BJ (cell line): ENCODE data around the gene LRP8. TPM values are rescaled to one million over a fixed set of nuclear protein-coding genes. Genes with fewer than 3 reads are reported as not detected.

ENCODE experiments used
- CTCF ChIA-PET: fragments of 350-600 bp; formaldehyde crosslinking; extraction: SDS; loops from one replicate; lab custom pipeline; 2021; ENCODE audit warnings: antibody characterized with exemption, inconsistent platforms; lab: Yijun Ruan, JAX
- POLR2A ChIA-PET: fragments of 300-600 bp; sonication (Branson Sonifier 250); formaldehyde crosslinking; extraction: SDS; loops from one replicate; lab custom pipeline; 2021; ENCODE audit warnings: antibody characterized with exemption; lab: Charles Lee
- DNase-seq: peaks from one replicate; pipeline ENCODE4 v3.0.0-alpha.2; 2011; ENCODE audit warnings: low read depth
- H3K27me3 ChIP-seq: 2 replicates; pipeline ENCODE4 v1.6.0; 2011; ENCODE audit warnings: low read length; ENCODE audit not compliant: control insufficient read depth, insufficient read depth
- H3K36me3 ChIP-seq: 2 replicates; pipeline ENCODE4 v1.5.1; 2011; ENCODE audit warnings: low read length; ENCODE audit not compliant: control insufficient read depth, insufficient read depth
- H3K4me3 ChIP-seq: 2 replicates; pipeline ENCODE4 v1.5.1; 2011; ENCODE audit warnings: low read depth, mild to moderate bottlenecking, control low read depth, low read length
- CTCF ChIP-seq: IDR thresholded peaks from 2 replicates; pipeline ENCODE4 v1.5.1; 2011; ENCODE audit warnings: low read depth, mild to moderate bottlenecking, control low read depth, inconsistent platforms, low read length, moderate library complexity; ENCODE audit not compliant: insufficient read depth
- polyA plus RNA-seq: library from polyadenylated mRNA; depleted of rRNA; stranded (reverse); fragments of >200 nt; gene quantifications from 2 replicates; pipeline ENCODE4 v1.2.3, GENCODE V29; 2011

LRP8 gene
- polyA plus RNA-seq, 1 experiment: 18.2 TPM

GRCh38 chr1:53359934-53360276 is 32.0 kb upstream of the LRP8 start:
- CTCF ChIA-PET: no interaction called here
- Histone ChIP-seq H3K4me3 (no peak overlapping the region), H3K27me3 (peaks cover 13% of the 10 kb centered on the region), H3K36me3 (no peaks in the 10 kb centered on the region)
- DNase-seq: no peak
- no peak for TF ChIP-seq CTCF
- POLR2A ChIA-PET: no interaction called here

- DNase-seq: no peak
- Histone ChIP-seq H3K27me3 (peaks cover 12% of the 10 kb centered on the region), H3K4me3 (no peak overlapping the region), H3K36me3 (no peaks in the 10 kb centered on the region)
- CTCF ChIA-PET: no interaction called here
- no peak for TF ChIP-seq CTCF
- POLR2A ChIA-PET: interaction anchor here (0.6 kb wide), 1 partner anchor 8 kb away, joined by 3 read pairs; no protein-coding TSS in a partner anchor
These were observed 31.5 kb upstream of the LRP8 start for GRCh38 chr1:53359225-53359933.

DNA sequence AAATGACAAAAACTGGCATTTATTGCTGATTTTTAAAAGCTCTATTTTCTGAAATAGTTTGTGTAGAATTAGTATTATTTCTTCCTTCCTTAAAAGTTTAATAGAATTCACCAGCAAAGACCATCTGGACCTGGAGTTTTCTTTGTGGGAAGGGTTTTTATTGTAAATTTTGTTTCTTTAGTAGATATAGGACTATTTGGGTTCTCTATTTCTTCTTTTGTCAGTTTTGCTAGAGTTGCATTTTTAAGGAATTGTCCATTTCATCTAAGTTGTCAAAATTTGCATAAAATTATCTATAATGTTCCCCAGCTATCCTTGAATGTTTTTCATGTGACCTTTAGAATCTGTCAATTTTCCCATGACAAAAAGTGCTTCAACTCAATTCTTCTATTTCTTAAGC is 28.8 kb upstream of the LRP8 start:
- DNase-seq: no peak
- TF ChIP-seq CTCF: no peak
- POLR2A ChIA-PET: no interaction called here
- CTCF ChIA-PET: no interaction called here
- Histone ChIP-seq H3K36me3 (no peaks in the 10 kb centered on the region), H3K27me3 (peaks cover 6% of the 10 kb centered on the region), H3K4me3 (no peak overlapping the region)

DNA sequence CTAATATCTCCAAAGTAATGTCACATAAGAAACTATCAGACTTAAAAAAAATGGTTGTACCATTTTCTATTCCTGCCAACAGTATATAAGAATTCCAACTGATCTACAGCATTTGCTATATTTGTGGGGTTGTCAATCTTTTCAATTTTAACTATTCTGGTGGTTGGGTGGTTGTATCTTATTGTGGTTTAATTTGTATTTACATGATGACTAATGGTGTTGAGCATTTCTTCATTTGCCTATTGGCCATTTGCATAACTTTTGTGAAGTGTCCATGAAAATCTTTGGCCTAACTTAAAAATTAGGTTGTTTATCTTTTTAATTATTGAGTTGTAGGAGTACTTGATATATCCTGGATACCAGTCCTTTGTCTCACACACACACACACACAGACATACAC is 26.2 kb upstream of the LRP8 start:
- DNase-seq: no peak
- Histone ChIP-seq H3K36me3 (no peaks in the 10 kb centered on the region), H3K4me3 (no peak overlapping the region), H3K27me3 (no peaks in the 10 kb centered on the region)
- CTCF ChIA-PET: no interaction called here
- TF ChIP-seq CTCF: no peak
- POLR2A ChIA-PET: no interaction called here

DNA sequence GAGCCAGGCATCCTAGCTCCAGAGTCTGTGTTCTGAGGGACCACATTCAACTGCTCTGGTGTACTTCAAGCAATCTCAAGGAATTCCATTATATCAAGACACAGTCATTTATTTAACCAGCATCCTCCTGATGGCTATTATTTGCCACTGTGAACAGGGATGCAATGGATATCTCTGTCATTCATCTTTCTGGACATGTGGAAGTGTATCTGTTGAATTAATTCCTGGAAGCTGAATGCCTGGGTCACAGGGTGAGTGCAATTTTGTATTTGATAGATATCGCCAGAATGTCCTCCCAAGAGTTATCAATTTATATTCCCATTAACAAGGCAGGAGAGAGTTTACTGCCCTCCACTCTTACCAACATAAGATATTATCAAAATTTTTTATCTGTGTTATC is 24.7 kb upstream of the LRP8 start:
- H3K36me3 ChIP-seq: no peaks in the 10 kb centered on the region
- TF ChIP-seq CTCF: no peak
- POLR2A ChIA-PET: no interaction called here
- H3K27me3 ChIP-seq: no peaks in the 10 kb centered on the region
- CTCF ChIA-PET: interaction anchor here (0.6 kb wide), 1 partner anchor 74 kb away, joined by 3 read pairs; no protein-coding TSS in a partner anchor
- no peak for DNase-seq
- no peak overlapping the region for H3K4me3 ChIP-seq
